ENCODE measurements around the gene ZNF345.

ZNF345 gene

DNA sequence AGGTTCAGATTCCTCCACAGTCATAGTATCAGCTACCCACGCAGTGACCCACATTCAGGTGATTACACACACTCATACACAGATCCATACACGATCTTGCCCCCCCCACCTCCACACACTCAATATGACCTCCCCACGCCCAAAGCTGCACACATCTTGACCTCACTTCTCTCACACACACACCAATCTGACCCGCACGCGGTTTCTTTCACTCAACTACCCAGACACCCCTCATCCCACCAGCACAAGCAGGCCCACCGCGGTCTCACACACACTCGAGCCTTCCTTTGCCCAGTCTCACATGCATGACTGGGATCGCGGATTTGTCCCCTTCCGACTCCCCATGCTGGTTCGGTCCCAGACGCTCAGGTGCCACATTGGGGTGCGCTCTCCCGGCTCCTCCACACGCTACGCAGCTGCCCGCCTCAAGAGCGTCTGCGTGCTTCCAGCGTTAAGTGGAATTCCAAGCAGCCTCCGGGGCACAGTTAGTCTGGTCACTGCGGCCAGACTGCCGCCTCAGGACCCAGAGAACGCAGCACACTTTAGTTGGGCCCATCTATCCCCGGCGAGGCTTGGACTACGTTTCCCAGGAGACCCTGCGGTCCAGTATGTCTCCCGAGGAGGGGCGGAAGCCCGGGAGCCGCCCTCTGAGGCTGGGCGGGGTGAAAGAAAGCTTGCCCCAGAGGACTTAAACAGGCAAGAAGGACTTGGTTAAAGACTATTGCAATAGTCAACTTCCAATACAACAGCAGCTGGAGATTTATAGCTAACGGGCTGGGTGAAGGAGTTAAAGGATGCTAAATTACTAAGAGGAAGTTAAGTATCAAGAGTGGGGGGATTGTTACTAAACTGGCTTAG, 746 bp upstream of the ZNF345 start:
- no CpG with 5 or more reads among the region's 36 CpGs for WGBS (ENCODE audit: extremely low coverage, insufficient coverage, low lambda C conversion rate)

DNA sequence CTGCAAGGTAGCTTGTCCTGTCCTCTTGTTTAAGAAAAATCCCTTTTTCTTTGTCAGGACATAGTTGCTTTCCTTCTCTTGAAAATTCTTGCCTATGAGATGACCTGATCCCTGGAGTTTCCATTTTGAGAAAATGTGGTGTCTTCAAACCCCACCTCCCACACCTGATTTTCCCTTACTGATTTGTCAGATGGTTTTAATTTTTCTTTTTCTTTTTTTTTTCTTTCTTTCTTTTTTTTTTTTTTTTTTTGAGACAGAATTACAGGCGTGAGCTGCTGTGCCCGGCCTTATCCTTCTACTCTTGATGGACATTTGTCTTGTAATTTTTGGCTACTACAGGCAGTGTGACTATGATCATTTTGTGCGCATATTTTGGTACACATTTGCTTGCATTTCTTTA, 1.2 kb downstream of the ZNF345 start:
- no peak overlapping the region for H3K4me3 ChIP-seq (ENCODE audit: low read length)
- no peak overlapping the region for H2AK5ac ChIP-seq (ENCODE audit: low read length)
- no peak overlapping the region for H4K8ac ChIP-seq (ENCODE audit: low read depth, low read length)
- no peaks in the 10 kb centered on the region for H3K4me1 ChIP-seq (ENCODE audit: control insufficient read depth, low read depth, low read length)
- WGBS (ENCODE audit: extremely low coverage, insufficient coverage, low lambda C conversion rate): no CpG with 5 or more reads among the region's 3 CpGs
- H3K56ac ChIP-seq (ENCODE audit: low read length): no peak overlapping the region
- DNase-seq: no peak
- no peak overlapping the region for H2BK15ac ChIP-seq (replicated peaks; ENCODE audit: low read depth)
- no peak overlapping the region for H3K18ac ChIP-seq (ENCODE audit: low read length)
- H3K79me1 ChIP-seq (ENCODE audit: low read length): peaks cover 6% of the 10 kb centered on the region
- H3K9ac ChIP-seq (ENCODE audit: low read length): peak overlapping the region; percentile 94
- no peaks in the 10 kb centered on the region for H3K36me3 ChIP-seq (ENCODE audit: control insufficient read depth, insufficient read depth, low read length)
- H3K27me3 ChIP-seq (ENCODE audit: insufficient read depth, low read length, poor library complexity): no peaks in the 10 kb centered on the region
- H2BK120ac ChIP-seq (ENCODE audit: low read depth, low read length): no peak overlapping the region
- H3K79me2 ChIP-seq (ENCODE audit: control insufficient read depth, insufficient read depth, low read length): peaks cover 8% of the 10 kb centered on the region
- H3K4me2 ChIP-seq (ENCODE audit: low read length): no peak overlapping the region
- no peak overlapping the region for H4K5ac ChIP-seq (ENCODE audit: low read length)
- H3K27ac ChIP-seq (ENCODE audit: low read depth, low read length): no peak overlapping the region
- H2BK5ac ChIP-seq (ENCODE audit: low read length): no peak overlapping the region
- H3K4ac ChIP-seq (ENCODE audit: low read depth, low read length): no peak overlapping the region
- peak overlapping the region; percentile 66 for H3K23ac ChIP-seq (ENCODE audit: low read length)

More for the DNA sequence above, 746 bp upstream of the ZNF345 start:
- peak overlapping the region; percentile 76 for H3K4me3 ChIP-seq (ENCODE audit: low read length)
- no peaks in the 10 kb centered on the region for H3K36me3 ChIP-seq (ENCODE audit: control insufficient read depth, insufficient read depth, low read length)
- no peak overlapping the region for H3K18ac ChIP-seq (ENCODE audit: low read length)
- H3K27ac ChIP-seq (ENCODE audit: low read depth, low read length): no peak overlapping the region
- H3K79me1 ChIP-seq (ENCODE audit: low read length): peaks cover 6% of the 10 kb centered on the region
- no peak overlapping the region for H3K4ac ChIP-seq (ENCODE audit: low read depth, low read length)
- H2BK5ac ChIP-seq (ENCODE audit: low read length): peak overlapping the region; percentile 5
- peaks cover 8% of the 10 kb centered on the region for H3K79me2 ChIP-seq (ENCODE audit: control insufficient read depth, insufficient read depth, low read length)
- H3K4me2 ChIP-seq (ENCODE audit: low read length): peak overlapping the region; percentile 85
- no peaks in the 10 kb centered on the region for H3K27me3 ChIP-seq (ENCODE audit: insufficient read depth, low read length, poor library complexity)
- no peak overlapping the region for H4K8ac ChIP-seq (ENCODE audit: low read depth, low read length)
- H2AK5ac ChIP-seq (ENCODE audit: low read length): no peak overlapping the region
- H4K5ac ChIP-seq (ENCODE audit: low read length): no peak overlapping the region
- H2BK15ac ChIP-seq (replicated peaks; ENCODE audit: low read depth): no peak overlapping the region
- peak overlapping the region; percentile 79 for H3K9ac ChIP-seq (ENCODE audit: low read length)
- DNase-seq: peak; percentile 97
- H2BK120ac ChIP-seq (ENCODE audit: low read depth, low read length): no peak overlapping the region
- no peaks in the 10 kb centered on the region for H3K4me1 ChIP-seq (ENCODE audit: control insufficient read depth, low read depth, low read length)
- H3K56ac ChIP-seq (ENCODE audit: low read length): peak overlapping the region; percentile 93
- H3K23ac ChIP-seq (ENCODE audit: low read length): no peak overlapping the region

DNA sequence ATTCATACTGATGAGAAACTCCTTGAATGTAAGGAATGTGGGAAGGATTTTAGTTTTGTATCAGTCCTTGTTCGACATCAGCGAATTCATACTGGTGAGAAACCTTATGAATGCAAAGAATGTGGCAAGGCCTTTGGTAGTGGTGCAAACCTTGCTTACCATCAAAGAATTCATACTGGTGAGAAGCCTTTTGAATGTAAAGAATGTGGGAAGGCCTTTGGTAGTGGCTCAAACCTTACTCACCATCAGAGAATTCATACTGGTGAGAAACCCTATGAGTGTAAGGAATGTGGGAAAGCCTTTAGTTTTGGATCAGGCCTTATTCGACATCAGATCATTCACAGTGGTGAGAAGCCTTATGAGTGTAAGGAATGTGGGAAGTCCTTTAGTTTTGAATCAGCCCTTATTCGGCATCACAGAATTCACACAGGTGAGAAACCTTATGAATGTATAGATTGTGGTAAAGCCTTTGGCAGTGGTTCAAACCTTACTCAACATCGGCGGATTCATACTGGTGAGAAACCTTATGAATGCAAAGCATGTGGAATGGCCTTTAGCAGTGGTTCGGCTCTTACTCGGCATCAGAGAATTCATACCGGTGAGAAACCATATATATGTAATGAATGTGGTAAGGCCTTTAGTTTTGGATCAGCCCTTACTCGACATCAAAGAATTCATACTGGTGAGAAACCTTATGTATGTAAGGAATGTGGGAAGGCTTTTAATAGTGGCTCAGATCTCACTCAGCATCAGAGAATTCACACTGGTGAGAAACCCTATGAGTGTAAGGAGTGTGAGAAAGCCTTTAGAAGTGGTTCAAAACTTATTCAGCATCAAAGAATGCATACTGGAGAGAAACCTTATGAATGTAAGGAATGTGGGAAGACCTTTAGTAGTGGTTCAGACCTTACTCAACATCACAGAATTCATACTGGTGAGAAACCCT, 26.6 kb downstream of the ZNF345 start:
- Histone ChIP-seq H3K23ac (ENCODE audit: low read length) (no peak overlapping the region), H3K36me3 (ENCODE audit: control insufficient read depth, insufficient read depth, low read length) (no peaks in the 10 kb centered on the region), H3K79me2 (ENCODE audit: control insufficient read depth, insufficient read depth, low read length) (no peaks in the 10 kb centered on the region), H3K9ac (ENCODE audit: low read length) (no peak overlapping the region), H2BK120ac (ENCODE audit: low read depth, low read length) (no peak overlapping the region), H4K5ac (ENCODE audit: low read length) (no peak overlapping the region), H2BK15ac (replicated peaks; ENCODE audit: low read depth) (no peak overlapping the region), H3K56ac (ENCODE audit: low read length) (no peak overlapping the region), H3K79me1 (ENCODE audit: low read length) (no peaks in the 10 kb centered on the region), H2AK5ac (ENCODE audit: low read length) (no peak overlapping the region), H3K4ac (ENCODE audit: low read depth, low read length) (no peak overlapping the region), H3K4me1 (ENCODE audit: control insufficient read depth, low read depth, low read length) (no peaks in the 10 kb centered on the region), H3K4me2 (ENCODE audit: low read length) (no peak overlapping the region), H4K8ac (ENCODE audit: low read depth, low read length) (no peak overlapping the region), H3K27ac (ENCODE audit: low read depth, low read length) (no peak overlapping the region), H3K4me3 (ENCODE audit: low read length) (peak overlapping the region; percentile 17), H3K18ac (ENCODE audit: low read length) (no peak overlapping the region), H2BK5ac (ENCODE audit: low read length) (no peak overlapping the region), H3K27me3 (ENCODE audit: insufficient read depth, low read length, poor library complexity) (no peaks in the 10 kb centered on the region)
- peak; percentile 28 for DNase-seq
- no CpG with 5 or more reads among the region's 10 CpGs for WGBS (ENCODE audit: extremely low coverage, insufficient coverage, low lambda C conversion rate)

DNA sequence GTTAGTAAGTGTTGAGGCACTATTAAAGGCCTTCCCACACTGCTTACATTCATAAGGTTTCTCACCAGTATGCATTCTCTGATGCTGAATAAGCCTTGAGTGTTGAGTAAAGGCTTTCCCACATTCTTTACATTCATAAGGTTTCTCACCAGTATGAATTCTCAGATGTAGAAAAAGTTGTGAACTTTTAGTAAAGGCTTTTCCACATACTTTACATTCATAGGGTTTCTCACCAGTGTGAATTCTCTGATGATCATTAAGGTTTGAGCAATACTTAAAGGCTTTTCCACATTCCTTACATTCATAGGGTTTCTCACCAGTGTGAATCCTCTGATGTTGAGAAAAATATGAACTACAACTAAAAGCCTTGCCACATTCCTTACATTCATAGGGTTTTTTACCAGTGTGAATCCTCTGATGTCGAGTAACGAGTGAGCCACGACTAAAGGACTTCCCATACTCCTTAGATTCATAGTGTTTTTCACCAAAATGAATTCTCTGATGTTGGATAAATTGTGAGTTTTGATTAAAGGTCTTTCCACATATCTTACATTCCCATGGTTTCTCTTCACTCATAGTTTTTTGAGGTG, 41.2 kb downstream of the ZNF345 start:
- Histone ChIP-seq H3K9ac (ENCODE audit: low read length) (no peak overlapping the region), H3K23ac (ENCODE audit: low read length) (no peak overlapping the region), H3K79me2 (ENCODE audit: control insufficient read depth, insufficient read depth, low read length) (no peaks in the 10 kb centered on the region), H3K27ac (ENCODE audit: low read depth, low read length) (no peak overlapping the region), H3K36me3 (ENCODE audit: control insufficient read depth, insufficient read depth, low read length) (peaks cover 9% of the 10 kb centered on the region), H3K4me2 (ENCODE audit: low read length) (no peak overlapping the region), H2AK5ac (ENCODE audit: low read length) (no peak overlapping the region), H3K18ac (ENCODE audit: low read length) (no peak overlapping the region), H3K79me1 (ENCODE audit: low read length) (no peaks in the 10 kb centered on the region), H3K4me1 (ENCODE audit: control insufficient read depth, low read depth, low read length) (no peaks in the 10 kb centered on the region), H4K5ac (ENCODE audit: low read length) (no peak overlapping the region), H3K4me3 (ENCODE audit: low read length) (peak overlapping the region; percentile 34), H3K4ac (ENCODE audit: low read depth, low read length) (no peak overlapping the region), H3K27me3 (ENCODE audit: insufficient read depth, low read length, poor library complexity) (no peaks in the 10 kb centered on the region), H2BK5ac (ENCODE audit: low read length) (no peak overlapping the region), H4K8ac (ENCODE audit: low read depth, low read length) (no peak overlapping the region), H2BK120ac (ENCODE audit: low read depth, low read length) (no peak overlapping the region), H3K56ac (ENCODE audit: low read length) (no peak overlapping the region), H2BK15ac (replicated peaks; ENCODE audit: low read depth) (no peak overlapping the region)
- WGBS (ENCODE audit: extremely low coverage, insufficient coverage, low lambda C conversion rate): no CpG with 5 or more reads among the region's 3 CpGs
- peak; percentile 26 for DNase-seq

DNA sequence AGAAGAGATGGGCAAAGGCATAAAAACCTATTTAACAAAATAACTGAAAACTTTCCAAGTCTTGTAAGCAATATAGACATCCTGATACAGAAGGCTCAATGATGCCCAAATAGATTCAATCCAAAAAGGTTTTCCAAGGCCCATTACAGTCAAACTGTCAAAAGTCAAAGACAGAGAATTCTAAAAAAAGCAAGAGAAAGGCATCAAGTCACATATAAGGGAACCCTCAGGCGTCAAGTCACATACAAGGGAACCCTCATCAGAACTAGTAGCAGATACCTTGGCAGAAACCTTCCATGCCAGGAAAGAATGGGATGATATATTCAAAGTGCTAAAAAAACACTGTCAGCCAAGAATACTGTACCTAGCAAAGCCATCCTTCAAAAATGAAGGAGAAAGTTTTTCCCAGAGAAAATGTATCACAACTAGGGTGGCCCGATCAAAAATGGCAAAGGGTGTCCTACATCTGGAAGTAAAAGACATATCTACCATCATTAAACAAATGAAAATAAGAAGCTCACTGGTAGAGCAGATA, 44.2 kb downstream of the ZNF345 start:
- H2BK15ac ChIP-seq (replicated peaks; ENCODE audit: low read depth): no peak overlapping the region
- no peak overlapping the region for H4K8ac ChIP-seq (ENCODE audit: low read depth, low read length)
- H2BK120ac ChIP-seq (ENCODE audit: low read depth, low read length): no peak overlapping the region
- H3K79me2 ChIP-seq (ENCODE audit: control insufficient read depth, insufficient read depth, low read length): no peaks in the 10 kb centered on the region
- no peak overlapping the region for H2AK5ac ChIP-seq (ENCODE audit: low read length)
- no CpG with 5 or more reads among the region's 2 CpGs for WGBS (ENCODE audit: extremely low coverage, insufficient coverage, low lambda C conversion rate)
- H2BK5ac ChIP-seq (ENCODE audit: low read length): no peak overlapping the region
- H3K36me3 ChIP-seq (ENCODE audit: control insufficient read depth, insufficient read depth, low read length): peaks cover 9% of the 10 kb centered on the region
- no peak overlapping the region for H3K9ac ChIP-seq (ENCODE audit: low read length)
- no peaks in the 10 kb centered on the region for H3K79me1 ChIP-seq (ENCODE audit: low read length)
- no peaks in the 10 kb centered on the region for H3K27me3 ChIP-seq (ENCODE audit: insufficient read depth, low read length, poor library complexity)
- H3K4me2 ChIP-seq (ENCODE audit: low read length): no peak overlapping the region
- no peaks in the 10 kb centered on the region for H3K4me1 ChIP-seq (ENCODE audit: control insufficient read depth, low read depth, low read length)
- no peak overlapping the region for H3K23ac ChIP-seq (ENCODE audit: low read length)
- H4K5ac ChIP-seq (ENCODE audit: low read length): no peak overlapping the region
- no peak overlapping the region for H3K4ac ChIP-seq (ENCODE audit: low read depth, low read length)
- H3K4me3 ChIP-seq (ENCODE audit: low read length): no peak overlapping the region
- no peak for DNase-seq
- no peak overlapping the region for H3K18ac ChIP-seq (ENCODE audit: low read length)
- no peak overlapping the region for H3K27ac ChIP-seq (ENCODE audit: low read depth, low read length)
- no peak overlapping the region for H3K56ac ChIP-seq (ENCODE audit: low read length)
